Measurements from ENCODE around the gene GABRR3. TPM values are rescaled to one million over a fixed set of nuclear protein-coding genes. Genes with fewer than 3 reads are reported as not detected.

The GABRR3 gene
- total and polyA plus RNA-seq, 12 donors, result not detected

GRCh38 chr3:98010194-98010882, 24.8 kb downstream of the GABRR3 start:
- Histone ChIP-seq H3K4me3 (no peak overlapping the region), H3K4me1 (peaks cover 0 to 22% (median 4%) of the 10 kb centered on the region in 9 donors), H3K9me3 (peaks cover 0 to 5% (median 0%) of the 10 kb centered on the region in 11 donors), H3K27me3 (no peaks in the 10 kb centered on the region), H3K36me3 (no peaks in the 10 kb centered on the region), H3K27ac (no peak overlapping the region)
- intact Hi-C loops (cut with DNase I), result loop anchor here in 1 of 10 donors (10.0 kb wide), 1 partner anchor 76 kb away; no protein-coding TSS in a partner anchor
- no peak for DNase-seq
- no peak for ATAC-seq
- TF ChIP-seq CTCF (IDR thresholded peaks at IDR 0.05), result no peak
- WGBS, 2 donors, result 81 to 86% methylated on average over 7 of the region's 7 CpGs

GRCh38 chr3:98008855-98009254, 26.3 kb downstream of the GABRR3 start:
- TF ChIP-seq CTCF (IDR thresholded peaks at IDR 0.05), result no peak
- no peak for ATAC-seq
- peaks cover 0 to 5% (median 0%) of the 10 kb centered on the region in 11 donors for H3K9me3 ChIP-seq
- peaks cover 0 to 16% (median 2%) of the 10 kb centered on the region in 9 donors for H3K4me1 ChIP-seq
- no peaks in the 10 kb centered on the region for H3K27me3 ChIP-seq
- no peak overlapping the region for H3K4me3 ChIP-seq
- DNase-seq, result no peak
- 44% methylated on average over 2 of the region's 2 CpGs for WGBS, 2 donors
- intact Hi-C loops (cut with DNase I), result no loop called here
- H3K36me3 ChIP-seq, result no peaks in the 10 kb centered on the region
- H3K27ac ChIP-seq, result no peak overlapping the region

DNA sequence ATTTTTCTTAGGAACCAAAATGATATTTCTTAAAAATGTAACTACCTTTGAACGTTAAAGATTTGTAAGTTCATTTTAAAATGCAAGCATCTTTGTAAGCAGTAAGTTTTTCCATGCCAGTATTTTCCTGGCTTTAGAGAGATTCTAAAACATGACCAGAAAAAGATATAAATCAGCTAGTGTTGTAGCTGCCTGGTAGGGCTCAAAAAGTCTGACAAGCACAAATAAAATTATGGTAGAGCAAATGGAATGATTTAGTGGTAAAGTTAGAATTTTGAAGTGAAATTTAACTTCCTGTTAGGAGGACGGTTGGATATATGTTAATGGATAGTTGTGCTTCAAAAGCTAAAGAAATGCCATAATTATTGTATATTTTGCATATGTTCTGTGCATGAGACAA, 29.7 kb downstream of the GABRR3 start:
- no peaks in the 10 kb centered on the region for H3K9me3 ChIP-seq
- WGBS, 2 donors, result 85 to 90% methylated on average over 2 of the region's 2 CpGs
- H3K4me1 ChIP-seq, result no peaks in the 10 kb centered on the region
- TF ChIP-seq CTCF (IDR thresholded peaks at IDR 0.05), result no peak
- no peaks in the 10 kb centered on the region for H3K27me3 ChIP-seq
- ATAC-seq (no peak), DNase-seq (no peak)
- H3K36me3 ChIP-seq, result no peaks in the 10 kb centered on the region
- intact Hi-C loops (cut with DNase I), result no loop called here
- H3K4me3 ChIP-seq, result no peak overlapping the region
- H3K27ac ChIP-seq, result no peak overlapping the region

DNA sequence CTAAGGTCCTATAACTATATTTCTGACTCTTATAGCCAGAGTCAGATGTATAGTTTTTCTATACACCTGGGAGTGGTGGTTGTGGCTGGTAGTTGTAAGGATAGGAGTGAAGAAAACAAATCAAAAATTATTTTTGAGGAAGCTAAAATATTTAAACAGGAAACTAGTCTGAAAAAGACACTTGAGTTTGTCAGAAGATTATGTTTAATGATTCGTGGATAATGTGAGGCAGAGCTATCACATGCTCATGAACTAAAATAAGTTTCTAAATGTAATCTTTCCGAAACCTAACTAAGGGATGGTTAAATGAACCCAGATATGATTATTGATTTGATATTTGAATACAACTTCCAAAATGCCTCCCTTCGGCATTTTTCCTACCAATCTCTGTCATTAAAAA, 30.4 kb downstream of the GABRR3 start:
- no peaks in the 10 kb centered on the region for H3K36me3 ChIP-seq
- DNase-seq (no peak), ATAC-seq (no peak)
- no peaks in the 10 kb centered on the region for H3K4me1 ChIP-seq
- H3K9me3 ChIP-seq, result no peaks in the 10 kb centered on the region
- no peak for TF ChIP-seq CTCF (IDR thresholded peaks at IDR 0.05)
- intact Hi-C loops (cut with DNase I), result no loop called here
- no peak overlapping the region for H3K27ac ChIP-seq
- H3K27me3 ChIP-seq, result no peaks in the 10 kb centered on the region
- H3K4me3 ChIP-seq, result no peak overlapping the region
- WGBS, 2 donors, result 81% methylated on average over 3 of the region's 3 CpGs
